Progenitor cell of endocrine pancreas (in vitro differentiated cells): ENCODE data around the gene TEDDM1. TPM values are rescaled to one million over a fixed set of nuclear protein-coding genes. Genes with fewer than 3 reads are reported as not detected.

ENCODE experiments used
- DNase-seq: peaks from one replicate; pipeline ENCODE4 v3.0.0; 2021; ENCODE audit warnings: low spot score; ENCODE audit not compliant: unreplicated experiment
- H3K27ac Mint-ChIP-seq: 2 replicates; pipeline ENCODE4 v1.8.0; 2021; ENCODE audit warnings: mild to moderate bottlenecking, moderate library complexity, mixed read lengths
- H3K27me3 Mint-ChIP-seq: 2 replicates; pipeline ENCODE4 v1.8.0; 2021; ENCODE audit warnings: mixed read lengths
- H3K36me3 Mint-ChIP-seq: 2 replicates; pipeline ENCODE4 v1.8.0; 2022; ENCODE audit warnings: mixed read lengths; ENCODE audit not compliant: insufficient read depth
- H3K4me1 Mint-ChIP-seq: 2 replicates; pipeline ENCODE4 v1.8.0; 2021; ENCODE audit warnings: low read depth, mixed read lengths
- H3K4me3 Mint-ChIP-seq: 2 replicates; pipeline ENCODE4 v1.8.0; 2021; ENCODE audit warnings: low read depth, mild to moderate bottlenecking, moderate library complexity, mixed read lengths
- H3K9me3 Mint-ChIP-seq: 2 replicates; pipeline ENCODE4 v1.8.0; 2021; ENCODE audit warnings: low read depth, mixed read lengths
- total RNA-seq: library from RNA; stranded (reverse); gene quantifications from 2 replicates; pipeline ENCODE4 v1.2.1, GENCODE V29; 2021
- TF ChIP-seq, protein P1 (sequence below): fragments of 200-600 bp; sonication (generic); IDR thresholded peaks from one replicate; pipeline ENCODE4 v1.5.0; 2021; ENCODE audit warnings: antibody characterized with exemption, mild to moderate bottlenecking; ENCODE audit not compliant: unreplicated experiment

TEDDM1 gene
- total RNA-seq, 1 donor from 2014 or later = not detected

DNA sequence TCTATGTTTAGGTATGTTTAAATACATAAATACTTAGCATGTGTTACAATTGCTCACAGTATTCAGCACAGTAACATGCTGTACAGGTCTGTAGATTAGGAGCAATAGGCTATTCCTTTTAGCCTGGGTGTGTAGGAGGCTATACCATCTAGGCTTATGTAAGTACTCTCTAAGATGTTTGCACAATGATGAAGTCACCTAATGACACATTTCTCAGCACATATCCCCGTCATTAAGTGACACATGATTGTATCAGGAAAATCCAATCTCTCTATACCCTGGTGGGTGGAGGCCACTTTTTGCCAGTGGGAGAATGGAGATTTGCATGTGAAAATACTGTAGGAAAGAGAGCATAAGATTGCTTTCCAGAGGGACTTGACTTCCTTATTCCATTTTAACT is 5.5 kb upstream of the TEDDM1 start:
- TF ChIP-seq, protein P1, sequence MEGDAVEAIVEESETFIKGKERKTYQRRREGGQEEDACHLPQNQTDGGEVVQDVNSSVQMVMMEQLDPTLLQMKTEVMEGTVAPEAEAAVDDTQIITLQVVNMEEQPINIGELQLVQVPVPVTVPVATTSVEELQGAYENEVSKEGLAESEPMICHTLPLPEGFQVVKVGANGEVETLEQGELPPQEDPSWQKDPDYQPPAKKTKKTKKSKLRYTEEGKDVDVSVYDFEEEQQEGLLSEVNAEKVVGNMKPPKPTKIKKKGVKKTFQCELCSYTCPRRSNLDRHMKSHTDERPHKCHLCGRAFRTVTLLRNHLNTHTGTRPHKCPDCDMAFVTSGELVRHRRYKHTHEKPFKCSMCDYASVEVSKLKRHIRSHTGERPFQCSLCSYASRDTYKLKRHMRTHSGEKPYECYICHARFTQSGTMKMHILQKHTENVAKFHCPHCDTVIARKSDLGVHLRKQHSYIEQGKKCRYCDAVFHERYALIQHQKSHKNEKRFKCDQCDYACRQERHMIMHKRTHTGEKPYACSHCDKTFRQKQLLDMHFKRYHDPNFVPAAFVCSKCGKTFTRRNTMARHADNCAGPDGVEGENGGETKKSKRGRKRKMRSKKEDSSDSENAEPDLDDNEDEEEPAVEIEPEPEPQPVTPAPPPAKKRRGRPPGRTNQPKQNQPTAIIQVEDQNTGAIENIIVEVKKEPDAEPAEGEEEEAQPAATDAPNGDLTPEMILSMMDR = no peak
- Mint-ChIP-seq H3K27ac (no peak overlapping the region), H3K9me3 (peaks cover 10% of the 10 kb centered on the region), H3K27me3 (no peaks in the 10 kb centered on the region), H3K4me3 (no peak overlapping the region), H3K36me3 (peaks cover 4% of the 10 kb centered on the region), H3K4me1 (peaks cover 6% of the 10 kb centered on the region)
- no peak for DNase-seq

DNA sequence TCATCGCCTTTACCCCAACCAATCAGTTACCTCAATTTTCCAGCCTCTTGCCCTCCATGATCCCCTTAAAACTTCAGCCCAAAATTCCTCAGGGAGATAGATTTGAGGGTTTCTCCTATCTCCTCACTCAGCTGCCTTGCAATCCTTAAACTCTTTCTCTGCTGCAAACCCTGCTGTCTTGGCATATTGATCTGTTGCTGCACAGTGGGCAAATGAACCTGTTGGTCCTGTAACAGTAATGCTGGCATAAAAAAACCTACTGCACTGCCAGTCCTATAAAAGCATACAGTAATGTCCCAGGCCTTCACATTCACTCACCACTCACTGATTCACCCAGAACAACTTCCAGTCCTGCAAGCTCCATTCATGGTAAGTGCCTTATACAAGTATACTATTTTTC is 5.1 kb upstream of the TEDDM1 start:
- no peak for DNase-seq
- Mint-ChIP-seq H3K36me3 (peaks cover 4% of the 10 kb centered on the region), H3K4me1 (peaks cover 6% of the 10 kb centered on the region), H3K27me3 (no peaks in the 10 kb centered on the region), H3K27ac (no peak overlapping the region), H3K9me3 (peaks cover 10% of the 10 kb centered on the region), H3K4me3 (no peak overlapping the region)
- TF ChIP-seq, protein P1 = no peak

DNA sequence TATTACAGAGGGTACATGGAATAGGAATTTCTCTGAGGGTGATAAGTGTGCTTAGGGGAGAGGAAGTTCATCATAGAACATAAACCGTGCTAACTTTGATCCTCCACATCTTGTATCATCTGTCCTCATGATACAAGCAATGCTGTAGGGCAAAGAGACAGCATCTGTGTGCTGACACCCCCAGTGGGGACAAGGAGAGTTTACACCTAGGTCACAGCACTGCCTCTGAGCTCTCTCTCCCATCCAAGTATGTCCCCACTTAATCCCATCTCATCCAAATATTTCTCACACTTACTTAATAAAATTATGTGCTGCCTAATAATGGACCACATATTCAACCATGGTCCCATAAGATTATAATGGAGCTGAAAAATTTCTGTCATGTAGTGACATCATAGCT is 4.3 kb upstream of the TEDDM1 start:
- Mint-ChIP-seq H3K4me1 (peaks cover 6% of the 10 kb centered on the region), H3K27me3 (no peaks in the 10 kb centered on the region), H3K9me3 (peaks cover 10% of the 10 kb centered on the region), H3K36me3 (peaks cover 4% of the 10 kb centered on the region), H3K27ac (no peak overlapping the region), H3K4me3 (no peak overlapping the region)
- TF ChIP-seq, protein P1 = no peak
- DNase-seq = no peak

DNA sequence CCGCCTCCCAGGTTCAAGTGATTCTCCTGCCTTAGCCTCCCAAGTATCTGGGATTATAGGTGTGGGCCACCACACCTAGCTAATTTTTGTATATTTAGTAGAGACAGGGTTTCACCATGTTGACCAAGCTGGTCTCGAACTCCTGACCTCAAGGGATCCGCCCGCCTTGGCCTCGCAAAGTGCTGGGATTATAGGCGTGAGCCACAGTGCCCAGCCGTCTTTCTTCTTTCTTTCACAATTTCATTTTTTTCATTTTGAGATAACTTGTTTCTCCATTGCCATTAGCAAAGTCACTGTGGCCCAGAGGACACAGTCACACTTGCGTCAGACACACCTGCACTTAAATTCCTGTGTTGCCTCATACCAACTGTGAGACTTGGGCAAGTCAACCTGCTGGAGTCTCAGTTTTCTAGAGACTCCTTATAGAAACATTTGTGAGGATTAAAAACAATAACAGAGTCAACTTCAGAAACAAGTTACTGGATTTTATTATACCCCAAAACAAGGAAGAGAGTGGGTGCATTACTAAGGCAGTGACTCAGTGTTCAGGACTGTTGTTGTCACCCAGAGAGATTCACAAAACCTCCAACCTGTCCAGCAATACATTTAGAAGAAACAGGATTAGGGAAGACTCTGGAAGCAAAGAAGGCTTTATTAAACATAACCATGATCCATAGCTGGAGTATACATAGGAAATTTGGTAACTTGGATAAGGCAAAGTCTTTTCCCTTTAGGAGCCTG is 2.6 kb downstream of the TEDDM1 start:
- peaks cover 5% of the 10 kb centered on the region for H3K27me3 Mint-ChIP-seq
- peaks cover 19% of the 10 kb centered on the region for H3K4me1 Mint-ChIP-seq
- H3K27ac Mint-ChIP-seq = peak overlapping the region; percentile 36
- H3K4me3 Mint-ChIP-seq = no peak overlapping the region
- no peaks in the 10 kb centered on the region for H3K9me3 Mint-ChIP-seq
- TF ChIP-seq, protein P1 = no peak
- no peak for DNase-seq
- H3K36me3 Mint-ChIP-seq = no peaks in the 10 kb centered on the region

DNA sequence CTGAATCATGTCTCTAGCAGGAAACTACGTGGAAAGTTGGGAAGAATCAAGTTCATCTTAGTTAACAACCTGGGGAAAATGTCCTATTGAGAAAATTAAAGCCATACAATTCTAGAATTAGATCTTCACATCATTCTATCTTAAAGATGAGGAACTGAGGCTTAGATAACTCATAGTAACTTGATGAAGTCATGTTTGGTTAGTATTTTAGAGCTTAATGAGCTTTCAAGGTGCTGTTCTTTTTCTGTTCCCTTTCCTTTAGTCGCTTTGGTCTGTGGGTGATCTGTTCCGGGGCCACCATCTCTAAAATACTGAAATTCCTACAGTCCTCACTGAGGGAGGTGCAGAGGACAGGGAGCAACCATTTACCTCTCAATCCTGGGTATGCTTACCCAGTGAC is 4.6 kb downstream of the TEDDM1 start:
- DNase-seq = no peak
- no peak overlapping the region for H3K4me3 Mint-ChIP-seq
- H3K9me3 Mint-ChIP-seq = no peaks in the 10 kb centered on the region
- peaks cover 21% of the 10 kb centered on the region for H3K4me1 Mint-ChIP-seq
- TF ChIP-seq, protein P1 = no peak
- H3K27me3 Mint-ChIP-seq = peaks cover 5% of the 10 kb centered on the region
- H3K36me3 Mint-ChIP-seq = peaks cover 2% of the 10 kb centered on the region
- no peak overlapping the region for H3K27ac Mint-ChIP-seq
